AG09319 (cell line): ENCODE results near the gene PPM1J.

Experiments
- DNase-seq: peaks from one replicate; pipeline ENCODE4 v3.0.0-alpha.2; 2010; ENCODE audit warnings: low read depth; ENCODE audit errors: extremely low read depth
- CTCF ChIP-seq: IDR thresholded peaks from 2 replicates; pipeline ENCODE4 v1.5.1; 2011; ENCODE audit warnings: low read depth, mild to moderate bottlenecking, inconsistent platforms, low read length, moderate library complexity

PPM1J gene

GRCh38 chr1:112715264-112716053, at the start of gene PPM1J:
Gene PPM1J, minus strand, starts transcription at chr1:112715332. Its CDS starts 31 bp downstream, at chr1:112715301.
- no peak for TF ChIP-seq CTCF
- DNase-seq: peak; percentile 70

- no peak for DNase-seq
- no peak for TF ChIP-seq CTCF
Observed at GRCh38 chr1:112762541-112763500, 47.7 kb upstream of the PPM1J start.

GRCh38 chr1:112761714-112762480, 46.8 kb upstream of the PPM1J start:
- TF ChIP-seq CTCF: no peak
- DNase-seq: no peak

GRCh38 chr1:112759228-112759627, 44.1 kb upstream of the PPM1J start:
- TF ChIP-seq CTCF: no peak
- no peak for DNase-seq

- no peak for DNase-seq
- no peak for TF ChIP-seq CTCF
Observed at GRCh38 chr1:112754116-112754628, 39.0 kb upstream of the PPM1J start.

GRCh38 chr1:112748396-112748795, 33.3 kb upstream of the PPM1J start:
- no peak for DNase-seq
- TF ChIP-seq CTCF: no peak
